HG02678 (cell line): ENCODE measurements around the gene SNF8.

Experiments used
- ATAC-seq: cut with Tn5 transposase; IDR thresholded peaks from one replicate; pipeline ENCODE4 v1.9.1; 2021; ENCODE audit warnings: mild to moderate bottlenecking, moderate library complexity; ENCODE audit not compliant: unreplicated experiment

SNF8 gene

GRCh38 chr17:48929812-48930165 is 14.9 kb downstream of the SNF8 start:
- ATAC-seq, result no peak

GRCh38 chr17:48928876-48929811 is 15.5 kb downstream of the SNF8 start:
- ATAC-seq, result no peak

- no peak for ATAC-seq
Measured at GRCh38 chr17:48927978-48928745, 16.5 kb downstream of the SNF8 start.

- no peak for ATAC-seq
Measured at GRCh38 chr17:48925991-48926342, 18.7 kb downstream of the SNF8 start.

GRCh38 chr17:48925251-48925990 is 19.2 kb downstream of the SNF8 start:
- no peak for ATAC-seq

GRCh38 chr17:48915459-48916282 is 29.0 kb downstream of the SNF8 start:
- peak; percentile 72 for ATAC-seq

- ATAC-seq, result no peak
Measured at GRCh38 chr17:48912476-48912875, 32.2 kb downstream of the SNF8 start.

- ATAC-seq, result no peak
Measured at GRCh38 chr17:48910370-48910769, 34.3 kb downstream of the SNF8 start.

- ATAC-seq, result no peak
Measured at GRCh38 chr17:48909783-48910182, 34.9 kb downstream of the SNF8 start.

GRCh38 chr17:48908853-48909394 is 35.7 kb downstream of the SNF8 start:
- peak; percentile 38 for ATAC-seq

GRCh38 chr17:48908047-48908843 is 36.4 kb downstream of the SNF8 start, which contains the start of gene UBE2Z:
Gene UBE2Z (plus strand): TSS chr17:48908407. CDS start chr17:48908504, 97 bp downstream.
- ATAC-seq, result peak; percentile 81

- no peak for ATAC-seq
Measured at GRCh38 chr17:48907713-48908046, 37.0 kb downstream of the SNF8 start.

- no peak for ATAC-seq
Measured at GRCh38 chr17:48905987-48906515, 38.6 kb downstream of the SNF8 start.

- ATAC-seq, result no peak
Measured at GRCh38 chr17:48904428-48904827, 40.2 kb downstream of the SNF8 start.

GRCh38 chr17:48903401-48903800 is 41.2 kb downstream of the SNF8 start:
- no peak for ATAC-seq

GRCh38 chr17:48901241-48901640 is 43.4 kb downstream of the SNF8 start:
- ATAC-seq, result no peak

GRCh38 chr17:48894886-48895285 is 49.8 kb downstream of the SNF8 start:
- no peak for ATAC-seq

- ATAC-seq, result no peak
Measured at GRCh38 chr17:48893646-48894508, 50.8 kb downstream of the SNF8 start.
